Measurements from ENCODE around the gene RITA1.
"Not testable (repeated sequence)": the region's sequence is repeated elsewhere in the genome, so short reads cannot be mapped to it uniquely, and the experiment has no call there.

The RITA1 gene

DNA sequence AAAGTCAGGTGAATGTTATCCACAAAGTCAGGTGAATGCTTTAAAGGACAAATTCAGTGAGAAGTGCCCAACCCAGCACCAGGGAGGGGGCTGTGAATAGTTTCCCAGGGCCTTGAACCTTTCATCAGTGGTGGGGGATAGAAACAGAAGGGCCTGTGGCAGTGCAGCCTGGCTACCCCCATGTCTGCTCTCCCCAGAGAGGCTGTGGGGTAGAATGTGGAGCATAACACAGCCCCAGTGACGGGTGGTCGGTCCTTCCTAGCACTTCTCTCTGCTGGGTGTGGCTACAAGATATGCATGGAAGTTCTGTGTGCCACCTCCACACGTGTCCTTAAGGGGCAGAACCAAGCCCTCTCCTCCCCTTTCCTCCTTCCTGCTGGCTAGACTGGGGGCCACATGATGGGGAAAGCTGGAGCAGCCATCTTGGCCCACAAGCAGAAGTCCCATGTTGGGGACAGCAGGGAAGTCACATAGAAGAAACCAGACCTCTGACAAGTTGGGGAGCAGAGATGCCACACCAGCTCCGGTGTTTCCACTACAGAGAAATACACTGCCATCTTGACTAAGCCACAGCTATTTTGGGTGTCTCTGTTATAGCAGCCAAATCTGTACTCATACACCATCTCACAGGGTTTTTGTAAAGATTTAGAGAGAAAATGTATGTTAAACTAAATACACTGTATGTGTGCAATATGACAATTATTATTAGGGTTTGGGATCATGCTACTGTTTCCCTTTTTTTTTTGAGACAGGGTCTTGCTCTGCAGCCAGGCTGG is 17.0 kb downstream of the RITA1 start:
- no peak for DNase-seq
- ATAC-seq = no peak

DNA sequence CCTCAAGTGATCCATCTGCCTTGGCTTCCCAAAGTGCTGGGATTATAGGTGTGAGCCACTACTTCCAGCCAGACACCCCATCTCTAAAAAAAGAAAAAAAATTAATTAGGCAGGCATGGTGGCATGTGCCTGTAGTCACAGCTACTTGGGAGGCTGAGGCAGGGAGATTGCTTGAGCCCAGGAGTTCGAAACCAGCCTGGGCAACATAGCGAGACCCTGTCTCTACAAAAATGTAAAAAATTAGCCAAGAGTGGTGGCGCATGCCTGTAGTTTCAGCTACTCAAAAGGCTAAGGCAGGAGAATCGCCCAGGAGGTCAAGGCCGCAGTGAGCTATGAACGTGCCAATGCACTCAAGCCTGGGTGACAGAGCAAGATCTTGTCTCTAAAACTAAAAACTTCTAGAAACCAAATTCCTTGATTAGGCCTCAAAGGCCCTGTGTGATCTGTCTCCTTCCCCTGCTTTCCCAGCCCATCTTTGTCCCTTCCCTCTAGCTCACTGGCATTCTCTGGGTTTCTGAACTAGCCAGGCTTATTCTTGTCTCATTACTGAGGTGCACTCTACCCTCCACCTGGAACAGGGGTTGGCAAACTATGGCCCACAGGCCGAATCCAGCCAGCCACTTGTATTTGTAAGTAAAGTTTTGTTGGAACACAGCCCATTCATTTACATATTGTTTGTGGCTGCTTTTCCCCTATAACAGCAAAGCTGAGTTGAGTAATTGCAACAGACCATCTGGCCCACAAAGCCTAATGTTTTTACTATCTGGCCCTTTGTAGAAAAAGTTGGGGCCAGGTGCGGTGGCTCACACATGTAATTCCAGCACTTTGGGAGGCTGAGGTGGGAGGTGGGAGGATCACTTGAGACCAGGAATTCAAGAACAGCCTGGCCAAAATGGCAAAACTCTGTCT is 18.6 kb downstream of the RITA1 start:
- no peak for ATAC-seq
- no peak for DNase-seq

DNA sequence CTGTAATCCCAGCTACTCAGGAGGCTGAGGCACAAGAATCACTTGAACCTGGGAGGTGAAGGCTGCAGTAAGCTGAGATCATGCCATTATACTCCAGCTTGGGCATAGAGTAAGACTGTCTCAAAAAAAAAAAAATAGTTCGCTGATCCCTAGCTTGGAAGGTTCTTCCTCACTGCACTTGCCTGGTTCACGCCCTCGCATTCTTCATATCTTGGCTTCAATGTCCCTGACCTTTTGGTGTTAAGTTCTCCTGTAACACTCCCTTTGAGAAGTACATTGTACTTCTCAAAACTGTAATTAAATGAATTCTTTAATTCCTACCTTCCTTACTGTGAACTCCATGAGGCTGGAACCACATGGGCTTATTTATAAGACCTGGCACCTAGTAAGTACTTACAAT is 19.3 kb downstream of the RITA1 start:
- no peak for DNase-seq
- no peak for ATAC-seq

DNA sequence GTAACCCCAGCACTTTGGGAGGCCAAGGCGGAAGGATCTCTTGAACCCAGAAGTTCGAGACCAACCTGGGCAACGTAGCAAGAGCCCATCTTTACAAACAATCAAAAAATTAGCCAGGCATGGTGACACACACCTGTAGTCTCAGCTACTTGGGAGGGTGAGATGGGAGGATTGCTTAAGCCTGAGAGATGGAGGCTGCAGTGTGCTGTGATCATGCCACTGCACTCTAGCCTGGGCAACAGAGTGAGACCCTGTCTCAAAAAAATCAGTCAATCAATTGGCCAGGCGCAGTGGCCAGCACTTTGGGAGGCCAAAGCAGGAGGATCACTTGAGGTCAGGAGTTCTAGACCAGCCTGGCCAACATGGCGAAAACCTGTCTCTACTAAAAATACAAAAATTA is 21.3 kb downstream of the RITA1 start:
- not testable (repeated sequence) for DNase-seq, ATAC-seq

DNA sequence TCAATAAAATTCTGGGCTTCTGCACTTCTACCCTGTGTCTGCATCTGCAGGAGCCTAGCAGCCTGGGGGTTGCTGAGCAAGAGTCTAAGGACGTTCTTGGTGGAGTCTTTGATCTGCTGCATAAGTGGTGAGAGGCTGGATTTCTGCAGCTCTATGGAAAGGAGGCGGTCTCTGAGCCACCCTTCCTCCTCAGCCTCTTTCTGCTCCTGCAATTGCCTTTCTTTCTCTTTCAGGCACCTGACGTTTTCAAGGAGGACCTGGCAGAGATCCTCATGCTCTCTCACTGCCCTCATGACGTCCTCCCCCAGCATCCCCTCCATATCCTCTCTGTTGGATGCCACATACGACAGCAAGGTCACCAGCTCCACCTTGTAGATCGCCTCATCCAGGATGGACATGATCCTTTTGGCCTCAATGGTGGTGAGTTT is 22.1 kb downstream of the RITA1 start:
- no peak for DNase-seq
- ATAC-seq = no peak

DNA sequence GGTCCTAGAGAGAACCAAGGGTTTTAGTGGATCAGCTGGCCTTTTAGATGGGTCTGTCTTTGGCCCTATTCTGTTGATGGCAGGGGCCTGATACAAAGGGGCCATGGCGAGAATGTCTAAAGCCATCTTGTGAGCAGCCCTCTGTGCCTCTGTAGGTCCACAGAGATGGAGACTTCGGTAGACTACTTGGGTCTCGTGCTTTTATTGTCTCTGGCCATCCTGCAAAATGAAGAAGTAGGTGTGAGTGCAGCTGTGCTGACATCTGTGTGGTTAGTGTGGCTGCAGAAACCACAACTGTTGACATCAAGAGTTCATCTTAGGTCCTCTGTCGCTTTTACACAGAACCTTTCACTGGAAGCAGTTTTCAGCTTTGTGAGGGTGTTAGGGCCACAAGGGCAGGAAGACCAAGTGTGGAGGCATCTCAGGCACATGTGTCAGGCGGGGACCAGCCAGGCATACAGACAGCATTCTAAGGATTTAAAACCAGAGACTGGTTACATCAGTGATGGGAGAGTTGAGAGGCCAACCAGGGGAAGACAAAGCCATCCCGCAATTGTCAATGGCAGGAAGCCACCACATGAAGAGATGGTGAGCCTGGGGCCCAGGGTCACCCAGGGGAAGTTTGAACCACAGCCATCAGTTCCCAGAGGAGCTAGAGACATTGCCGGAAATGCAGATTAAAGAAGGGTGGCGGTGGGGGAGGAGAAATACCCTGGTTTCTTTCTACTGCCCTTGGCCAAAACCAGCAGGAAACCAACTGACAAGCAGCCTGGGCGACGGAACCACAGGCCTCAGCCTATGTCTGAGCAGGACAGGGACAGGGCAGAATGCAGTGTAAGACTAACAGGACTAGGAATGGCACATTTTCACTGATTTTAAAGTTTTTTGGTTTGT is 22.8 kb downstream of the RITA1 start:
- ATAC-seq = peak; percentile 89
- peak; percentile 71 for DNase-seq

DNA sequence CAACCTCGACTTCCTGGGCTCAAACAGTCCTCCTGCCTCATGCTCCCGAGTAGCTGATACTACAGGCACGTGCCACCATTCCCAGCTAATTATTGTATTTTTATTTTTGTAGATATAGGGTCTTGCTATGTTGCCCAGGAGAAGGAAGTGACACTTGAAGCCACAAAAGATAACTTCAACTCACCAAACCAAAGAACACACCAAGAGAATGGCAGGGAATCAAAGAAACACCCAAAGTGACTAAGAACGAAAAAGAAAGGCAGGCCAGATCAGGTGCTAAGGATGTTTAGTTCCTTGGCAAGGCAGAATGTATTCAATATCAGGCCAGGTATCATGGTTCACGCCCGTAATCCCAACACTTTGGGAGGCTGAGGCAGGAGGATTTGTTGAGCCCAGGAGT is 25.6 kb downstream of the RITA1 start:
- ATAC-seq (no peak), DNase-seq (no peak)

DNA sequence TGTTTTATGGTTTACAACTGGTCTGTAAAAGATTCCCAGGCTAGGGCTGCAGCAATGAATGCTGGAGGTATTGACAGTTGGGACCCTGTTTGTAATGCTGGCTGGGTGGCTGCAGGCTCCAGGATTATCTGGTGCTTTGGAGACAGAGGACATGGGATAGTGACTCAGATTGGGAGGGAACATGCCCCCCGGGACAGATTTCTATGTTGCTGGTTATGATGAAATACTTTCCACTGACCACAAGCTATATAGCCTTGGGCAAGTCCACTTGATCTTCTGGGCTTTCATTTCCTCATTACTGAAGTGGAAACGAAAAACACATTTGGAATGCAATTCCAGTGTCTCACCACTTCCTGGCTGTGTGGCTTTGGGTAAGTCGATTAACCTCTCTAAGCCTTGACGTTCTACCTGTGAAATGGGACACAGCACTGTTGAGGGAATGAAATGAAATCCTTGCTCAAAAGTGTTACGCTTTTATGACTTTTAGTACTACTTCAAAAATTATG is 29.4 kb downstream of the RITA1 start:
- DNase-seq (peak; percentile 14), ATAC-seq (peak; percentile 52)

DNA sequence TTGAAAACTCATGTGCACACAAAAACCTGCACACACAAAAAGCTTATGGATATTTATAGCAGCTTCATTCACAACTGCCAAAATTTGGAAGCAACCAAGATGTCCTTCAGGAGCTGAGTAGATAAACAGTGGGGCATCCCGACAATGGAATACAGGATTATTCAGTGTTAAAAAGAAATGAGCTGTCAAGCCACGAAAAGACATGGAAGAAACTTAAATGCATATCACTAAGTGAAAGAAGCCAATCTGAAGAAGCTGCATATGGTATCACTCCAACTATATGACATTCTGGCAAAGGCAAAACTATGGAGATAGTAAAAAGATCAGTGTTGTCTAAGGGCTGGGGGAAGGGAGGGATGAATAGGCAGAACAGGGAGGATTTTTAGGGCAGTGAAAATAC is 30.5 kb downstream of the RITA1 start:
- no peak for DNase-seq
- no peak for ATAC-seq

DNA sequence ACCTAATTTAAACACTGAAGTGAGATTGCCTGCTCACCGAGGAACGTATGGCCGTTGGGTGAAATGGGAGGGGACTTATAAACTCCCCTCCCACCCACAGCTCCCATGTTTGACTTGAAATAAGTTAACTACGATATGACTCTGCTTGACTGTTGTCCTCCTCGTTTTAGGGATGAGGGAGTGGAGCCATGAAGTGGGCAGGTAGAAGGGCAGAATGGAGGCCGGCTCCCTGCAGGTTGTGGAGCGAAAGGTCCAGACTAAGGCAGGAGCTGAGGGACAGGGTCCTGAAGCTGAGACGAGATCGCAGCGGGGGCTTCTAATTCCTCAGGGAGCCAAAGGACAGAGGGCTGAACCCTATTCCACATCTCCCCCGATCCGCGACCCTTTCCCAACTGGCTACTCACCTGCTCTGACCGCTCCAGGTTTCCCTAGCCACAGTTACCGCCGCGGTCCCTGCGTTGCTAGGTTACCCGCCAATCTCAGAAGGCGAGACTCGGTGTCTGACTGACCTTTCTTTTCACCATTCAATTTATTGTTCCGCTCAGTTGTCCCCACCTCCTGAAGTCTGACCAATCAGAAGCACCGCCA is 35.2 kb downstream of the RITA1 start:
- ATAC-seq (no peak), DNase-seq (no peak)

DNA sequence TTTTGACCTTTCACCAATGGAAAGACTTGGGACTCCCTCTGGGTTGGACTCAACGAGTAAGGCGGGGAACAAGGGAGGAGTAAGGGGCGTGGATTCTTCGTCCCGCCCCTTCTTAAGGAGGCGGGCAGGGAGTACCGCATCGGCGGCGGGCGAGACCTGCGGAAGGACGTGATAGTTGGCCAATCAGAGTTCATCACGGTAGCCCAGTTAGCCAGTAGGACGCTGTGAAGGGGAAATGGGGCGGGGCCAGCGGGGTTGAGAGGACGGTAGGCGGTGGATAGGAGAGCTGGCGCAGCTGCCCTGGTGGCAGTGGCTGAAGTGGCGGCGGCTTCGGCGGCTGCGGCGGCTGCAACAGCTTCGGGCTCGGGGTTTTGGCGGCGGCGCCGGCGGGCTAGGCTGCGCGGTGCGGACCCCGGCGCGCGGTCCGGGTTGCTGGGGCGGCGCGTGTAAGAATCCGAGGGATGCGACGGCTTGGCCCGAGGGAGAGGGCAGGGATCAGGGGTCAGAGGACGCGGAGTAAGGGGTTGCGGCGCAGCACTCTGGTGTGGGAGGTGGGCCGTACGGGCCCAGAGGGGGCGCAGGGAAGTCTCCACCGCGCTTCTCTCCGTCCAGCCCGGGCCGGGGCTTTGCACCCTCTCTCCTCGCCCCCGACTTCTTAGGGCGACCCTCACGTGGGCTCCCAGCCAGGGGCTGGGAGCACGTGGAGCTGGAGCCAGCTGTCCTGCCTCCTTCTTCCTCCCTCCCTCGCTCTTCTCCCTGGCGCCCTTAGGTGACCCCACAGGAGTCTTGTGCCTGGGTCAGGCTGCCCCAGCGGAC is 35.9 kb downstream of the RITA1 start, which contains the start of gene TPCN1:
Gene TPCN1 (plus strand): TSS at position 284 of the 816 bp plus-strand sequence. CDS start 5,389 bp downstream, outside the sequence.
- peak; percentile 98 for DNase-seq
- peak; percentile 96 for ATAC-seq

DNA sequence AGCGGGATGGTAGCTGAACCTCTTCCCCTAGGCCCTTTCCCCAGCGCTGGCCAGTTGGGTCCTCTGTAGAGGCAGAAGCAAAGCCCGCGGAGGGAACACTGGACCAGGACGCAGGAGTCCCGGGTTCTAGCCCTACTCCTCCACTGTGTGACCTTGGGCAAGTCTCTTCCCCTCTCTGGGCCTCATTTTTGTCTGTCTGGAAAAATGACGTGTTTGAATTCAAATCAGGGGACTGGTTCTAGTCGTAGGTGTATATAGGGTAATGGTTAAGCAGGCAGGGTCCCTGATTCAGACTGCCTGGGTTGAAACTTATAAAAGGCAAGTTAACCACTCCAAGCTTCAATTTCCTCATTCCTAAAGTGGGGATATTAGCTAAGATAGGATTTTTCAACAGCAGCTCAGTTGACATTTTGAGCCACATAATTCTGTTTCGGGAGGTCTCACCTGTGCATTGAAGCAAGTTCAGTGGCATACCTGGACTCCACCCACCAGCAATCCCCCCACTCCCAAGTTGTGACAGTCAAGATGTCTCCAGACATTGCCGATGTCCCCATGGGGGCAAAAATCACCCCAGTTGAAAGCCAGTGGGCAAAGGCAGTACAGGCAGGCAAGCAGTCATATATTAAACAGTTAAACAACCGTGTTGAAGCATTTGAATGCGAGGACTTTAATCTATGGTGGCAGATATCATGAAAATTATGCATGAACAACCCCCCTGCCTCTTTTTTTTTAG is 36.6 kb downstream of the RITA1 start:
- peak; percentile 45 for DNase-seq
- peak; percentile 5 for ATAC-seq

DNA sequence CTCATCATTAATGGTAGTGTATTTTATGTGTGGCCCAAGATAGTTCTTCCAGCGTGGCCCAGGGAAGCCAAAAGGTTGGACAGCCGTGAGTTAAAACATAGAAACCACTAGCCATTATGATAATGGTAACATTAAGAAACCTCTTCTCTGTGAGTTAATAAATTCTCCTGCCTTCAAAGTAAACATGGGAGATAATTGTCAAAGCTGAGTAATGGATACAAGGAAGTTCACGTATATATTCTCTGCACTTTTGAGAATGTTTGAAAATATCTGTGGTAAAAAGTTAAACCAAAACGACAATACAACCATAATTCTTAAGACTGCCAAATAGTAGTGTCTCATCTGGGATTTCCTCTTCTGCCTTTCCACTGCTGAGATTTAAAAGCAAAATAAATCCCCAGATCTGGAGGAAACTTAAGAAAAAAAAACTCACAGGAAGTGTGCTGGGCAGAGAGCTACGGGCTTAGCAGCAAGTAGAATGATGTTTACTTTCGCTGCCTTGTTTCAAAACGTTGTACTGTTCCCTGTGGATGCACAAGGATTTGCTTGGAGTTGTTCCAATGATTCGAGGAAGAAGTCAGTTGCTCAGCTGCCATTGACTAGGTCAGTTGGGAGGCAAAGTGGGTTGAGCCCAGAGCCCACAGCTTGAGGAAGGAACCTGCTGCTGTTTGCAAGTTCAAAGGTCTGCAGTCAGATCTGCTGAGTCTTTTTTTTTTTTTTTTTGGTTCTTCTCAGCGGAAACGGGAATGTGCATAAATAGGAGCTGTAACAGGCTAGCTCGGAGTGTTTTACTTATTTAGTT is 37.4 kb downstream of the RITA1 start:
- ATAC-seq (no peak), DNase-seq (peak; percentile 21)

DNA sequence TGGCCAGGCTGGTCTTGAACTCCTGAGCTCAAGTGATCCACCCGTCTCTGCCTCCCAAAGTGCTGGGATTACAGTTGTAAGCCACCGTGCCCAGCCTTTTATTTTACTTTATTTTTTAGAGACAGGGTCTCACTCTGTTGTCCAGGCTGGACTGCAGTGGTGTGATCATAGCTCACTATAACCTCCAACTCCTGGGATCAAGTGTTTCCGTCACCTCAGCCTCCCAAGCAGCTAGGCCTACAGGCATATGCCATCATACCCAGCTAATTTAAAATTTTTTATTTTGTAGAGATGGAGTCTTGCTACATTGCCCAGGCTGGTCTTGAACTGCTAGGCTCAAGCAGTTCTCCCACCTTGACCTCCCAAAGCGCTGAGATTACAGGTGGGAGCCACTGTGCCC is 39.4 kb downstream of the RITA1 start:
- no peak for ATAC-seq

DNA sequence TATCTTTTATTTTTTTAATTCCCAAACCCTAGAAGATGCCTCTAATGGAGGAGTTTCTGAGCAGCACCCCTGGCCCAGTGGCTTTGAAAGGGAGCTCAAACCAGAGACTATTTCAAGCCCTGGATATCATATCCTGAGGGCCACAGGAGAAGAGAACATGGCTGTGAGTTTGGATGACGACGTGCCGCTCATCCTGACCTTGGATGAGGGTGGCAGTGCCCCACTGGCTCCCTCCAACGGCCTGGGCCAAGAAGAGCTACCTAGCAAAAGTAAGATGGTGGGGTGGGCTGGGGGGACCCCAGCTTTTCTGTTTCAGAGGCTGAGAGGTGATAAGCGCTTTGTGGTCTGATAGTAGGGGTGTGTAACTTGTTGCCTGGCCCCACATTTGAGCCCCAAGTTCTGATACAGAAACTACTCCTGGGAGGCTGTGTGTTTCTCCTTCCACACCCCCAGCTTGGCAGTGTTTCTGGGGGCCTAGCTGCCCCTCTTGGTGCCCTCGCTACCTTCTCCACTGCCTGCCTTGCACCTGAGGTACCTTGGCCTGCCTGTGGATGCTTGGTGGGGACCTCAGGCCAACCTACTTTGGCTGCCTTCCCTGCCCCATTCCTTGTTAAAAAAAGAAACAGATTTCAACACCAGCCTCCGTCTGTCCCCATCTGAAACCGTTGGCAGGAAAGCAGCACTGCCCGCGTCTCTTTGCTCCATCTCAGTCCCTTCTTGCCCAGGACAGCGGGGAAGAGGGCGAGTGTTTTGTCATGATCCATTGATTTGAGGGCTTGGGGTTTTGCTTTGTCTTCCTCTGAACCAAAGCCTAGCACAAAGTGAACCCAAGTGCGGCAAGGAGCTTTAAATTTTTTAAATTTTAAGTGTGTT is 41.4 kb downstream of the RITA1 start:
- DNase-seq = no peak

More for the DNA sequence above, 39.4 kb downstream of the RITA1 start:
- no peak for DNase-seq

DNA sequence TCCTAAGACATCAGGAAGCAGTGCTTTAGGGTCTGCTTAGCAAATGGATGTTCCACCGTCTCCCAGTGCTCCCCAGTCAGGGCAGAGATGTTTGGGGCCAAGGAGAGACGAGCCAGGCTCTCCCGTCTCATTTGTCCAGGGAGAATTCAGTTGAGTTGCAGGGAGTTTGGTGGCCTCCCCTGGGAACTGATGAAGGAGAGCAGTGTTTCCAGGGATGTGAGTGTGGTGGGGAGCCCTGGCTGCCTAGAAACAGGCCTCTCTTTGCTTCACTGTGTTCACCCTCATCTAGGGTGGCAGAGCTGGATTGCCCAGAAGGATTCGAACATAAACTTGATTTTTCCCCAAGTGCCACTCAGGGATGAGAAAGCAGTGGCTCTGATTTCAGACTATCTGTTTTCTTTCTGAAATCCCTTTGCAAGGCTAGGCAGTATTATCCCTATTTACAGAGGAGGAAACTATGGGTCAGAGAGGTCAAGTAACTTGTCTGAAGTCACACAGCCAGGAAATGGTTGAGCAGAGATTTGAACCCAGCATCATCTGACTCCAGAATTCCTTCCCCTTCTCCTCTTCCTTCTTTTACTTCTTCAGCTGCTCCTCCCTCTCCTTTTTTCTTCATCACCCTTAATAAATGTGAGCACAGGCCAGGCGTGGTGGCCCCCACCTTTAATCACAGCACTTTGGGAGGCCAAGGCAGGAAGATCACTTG is 42.3 kb downstream of the RITA1 start:
- DNase-seq (no peak), ATAC-seq (no peak)

More for the DNA sequence above, 41.4 kb downstream of the RITA1 start:
- ATAC-seq = no peak

DNA sequence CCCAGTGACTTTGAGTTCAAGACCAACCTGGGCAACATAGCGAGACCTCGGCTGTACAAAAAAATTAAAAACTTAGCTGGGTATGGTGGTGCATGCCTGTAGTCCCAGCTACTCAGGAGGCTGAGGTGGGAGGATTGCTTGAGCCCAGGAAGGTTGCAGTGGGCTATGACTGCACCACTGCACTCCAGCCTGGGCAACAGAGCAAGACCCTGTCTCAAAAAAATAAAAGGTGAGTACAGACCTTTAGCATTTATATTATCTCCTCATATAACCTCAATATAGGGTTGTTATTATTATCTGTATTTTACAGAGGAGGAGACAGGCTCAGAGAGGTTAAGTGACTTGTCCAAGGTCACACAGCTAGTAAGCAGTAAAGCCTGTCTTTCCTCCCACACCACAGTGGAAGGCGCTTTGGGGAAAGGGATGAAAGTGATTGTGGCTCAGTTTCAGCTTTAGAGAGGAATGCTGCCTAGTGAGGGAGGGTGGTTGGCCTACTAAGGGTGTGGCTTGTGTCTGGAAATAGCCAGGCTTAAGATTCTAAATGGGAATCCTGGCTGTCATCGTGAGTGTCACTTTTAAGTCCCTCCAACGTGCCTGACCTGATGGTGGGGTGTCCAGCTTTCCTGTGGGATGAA is 43.0 kb downstream of the RITA1 start:
- DNase-seq = no peak
- no peak for ATAC-seq
